Mucosa of descending colon (tissue), 3 donors: ENCODE measurements around the gene KIF3B. TPM values are rescaled to one million over a fixed set of nuclear protein-coding genes. Genes with fewer than 3 reads are reported as not detected.

ENCODE experiments used
- ATAC-seq: fragments of 200-7000 bp; cut with Tn5 transposase; one replicate; pipeline ENCODE4 v1.9.1; 2020; ENCODE audit warnings: mild to moderate bottlenecking, moderate library complexity
- DNase-seq, 3 donors: peaks; one replicate each; pipeline ENCODE4 v3.0.0-alpha.2; 2020
- H3K36me3 ChIP-seq: fragments of 200-600 bp; one replicate; pipeline ENCODE4 v1.8.0; 2021; ENCODE audit warnings: low read depth, mild to moderate bottlenecking
- H3K4me1 ChIP-seq: fragments of 200-600 bp; one replicate; pipeline ENCODE4 v1.8.0; 2021; ENCODE audit warnings: low read depth, mild to moderate bottlenecking
- H3K4me3 ChIP-seq: fragments of 200-600 bp; one replicate; pipeline ENCODE4 v1.8.0; 2021; ENCODE audit warnings: mild to moderate bottlenecking
- H3K9me3 ChIP-seq: fragments of 200-600 bp; one replicate; pipeline ENCODE4 v1.8.0; 2021; ENCODE audit warnings: mild to moderate bottlenecking
- CTCF ChIP-seq: fragments of 200-600 bp; IDR thresholded peaks from one replicate; pipeline ENCODE4 v1.8.0; 2022; ENCODE audit warnings: antibody characterized with exemption, mild to moderate bottlenecking
- intact Hi-C, 2 donors: fragments of 100-400 bp; cut with DNase I in 1 of 2; cut with micrococcal nuclease in 1 of 2; formaldehyde crosslinking; loops; one replicate each; pipeline versions ENCODE4 v1.11.0 to v1.11.1; 2022; cut with DNase I, micrococcal nuclease
- total RNA-seq, 3 donors: library from RNA; stranded (reverse); fragmentation: NEBNext Ultra II Directional in 2 of 3; extraction: Animal tissue kit (Norgen Biotek cat#: 25700) in 2 of 3; gene quantifications; one replicate each; pipeline versions ENCODE4 v1.2.1 to v1.2.4, GENCODE V29; 2021 to 2023
- donor health status: DM: no; HTN: no; CAD: no; lungs with moderate emphysema.
- donor health status: DM: no; HTN: no; CAD: no.
- donor health status: DM: no; HTN: yes; CAD: no.

KIF3B gene
- total RNA-seq, 3 donors from 2014 or later, result 39.3 to 54.6 (median 52.0) TPM

GRCh38 chr20:32292548-32292947, 15.1 kb downstream of the KIF3B start:
- H3K9me3 ChIP-seq, result no peaks in the 10 kb centered on the region
- no peaks in the 10 kb centered on the region for H3K36me3 ChIP-seq
- intact Hi-C loops, result no loop called here
- TF ChIP-seq CTCF, result no peak
- no peak overlapping the region for H3K4me3 ChIP-seq
- H3K4me1 ChIP-seq, result peaks cover 12% of the 10 kb centered on the region
- no peak for DNase-seq
- no peak for ATAC-seq

DNA sequence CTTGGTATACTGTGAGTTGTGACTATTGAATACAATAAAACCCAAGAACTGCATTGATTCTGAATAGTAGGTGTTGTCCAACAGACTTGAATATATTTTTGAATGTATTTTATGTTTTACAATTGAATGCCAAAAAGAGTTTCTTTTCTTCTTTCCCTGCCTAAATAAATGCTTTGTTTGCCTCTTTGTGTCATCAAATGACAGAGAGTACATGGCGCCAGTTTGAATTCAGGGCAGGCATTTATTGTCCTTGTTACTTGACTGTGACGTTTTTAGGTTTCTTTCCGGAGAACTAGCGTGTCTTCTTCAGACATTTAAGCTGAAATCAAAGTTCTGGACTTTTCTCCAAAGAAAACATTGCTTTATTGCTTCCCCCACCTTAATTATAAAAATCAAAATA, 16.6 kb downstream of the KIF3B start:
- Histone ChIP-seq H3K4me3 (no peak overlapping the region), H3K9me3 (no peaks in the 10 kb centered on the region), H3K4me1 (peaks cover 10% of the 10 kb centered on the region), H3K36me3 (no peaks in the 10 kb centered on the region)
- ATAC-seq, result no peak
- intact Hi-C loops, result no loop called here
- DNase-seq, result no peak
- no peak for TF ChIP-seq CTCF

- no peak for TF ChIP-seq CTCF
- no peak for ATAC-seq
- intact Hi-C loops, result no loop called here
- DNase-seq, result no peak
- Histone ChIP-seq H3K4me3 (no peak overlapping the region), H3K4me1 (no peaks in the 10 kb centered on the region), H3K9me3 (no peaks in the 10 kb centered on the region), H3K36me3 (no peaks in the 10 kb centered on the region)
Measured at GRCh38 chr20:32296412-32296811, 19.0 kb downstream of the KIF3B start.

GRCh38 chr20:32296819-32297420, 19.5 kb downstream of the KIF3B start:
- ATAC-seq, result no peak
- Histone ChIP-seq H3K36me3 (no peaks in the 10 kb centered on the region), H3K4me3 (no peak overlapping the region), H3K9me3 (no peaks in the 10 kb centered on the region), H3K4me1 (peaks cover 2% of the 10 kb centered on the region)
- intact Hi-C loops, result no loop called here
- no peak for TF ChIP-seq CTCF
- no peak for DNase-seq

GRCh38 chr20:32297439-32297838, 20.0 kb downstream of the KIF3B start:
- intact Hi-C loops, result no loop called here
- Histone ChIP-seq H3K36me3 (no peaks in the 10 kb centered on the region), H3K9me3 (no peaks in the 10 kb centered on the region), H3K4me1 (peaks cover 2% of the 10 kb centered on the region), H3K4me3 (no peak overlapping the region)
- no peak for DNase-seq
- ATAC-seq, result no peak
- no peak for TF ChIP-seq CTCF

- intact Hi-C loops, result no loop called here
- ATAC-seq (no peak), DNase-seq (no peak)
- H3K4me3 ChIP-seq, result no peak overlapping the region
- TF ChIP-seq CTCF, result no peak
- H3K4me1 ChIP-seq, result peaks cover 2% of the 10 kb centered on the region
- no peaks in the 10 kb centered on the region for H3K36me3 ChIP-seq
- no peaks in the 10 kb centered on the region for H3K9me3 ChIP-seq
Measured at GRCh38 chr20:32300647-32301046, 23.2 kb downstream of the KIF3B start.
